SK-N-SH (cell line): ENCODE measurements around the gene CCSER1.

Experiments
- CHD2 ChIP-seq: fragments of 150-350 bp; IDR thresholded peaks from 2 replicates; pipeline ENCODE4 v1.6.1; 2018; ENCODE audit warnings: low read length; ENCODE audit not compliant: partially characterized antibody
- CTCF ChIP-seq: fragments of 200-600 bp; sonication (generic); IDR thresholded peaks from 2 replicates; pipeline ENCODE4 v1.6.1; 2017; ENCODE audit warnings: antibody characterized with exemption, mild to moderate bottlenecking, moderate library complexity
- EP300 ChIP-seq, 2 experiments: IDR thresholded peaks; 2 replicates each; pipeline versions ENCODE4 v1.4.0 to v1.6.1; 2012; ENCODE audit warnings: borderline replicate concordance in 1 of 2, low read depth in 1 of 2, low read length in 1 of 2
- EZH2phosphoT487 ChIP-seq: fragments of 200-600 bp; sonication (generic); IDR thresholded peaks from 2 replicates; pipeline ENCODE4 v1.6.1; 2017; ENCODE audit warnings: low read depth, mixed run types, mild to moderate bottlenecking, antibody characterized with exemption, moderate library complexity, borderline replicate concordance
- JUND ChIP-seq: IDR thresholded peaks from 2 replicates; pipeline ENCODE4 v1.4.0; 2012
- POLR2AphosphoS5 ChIP-seq: IDR thresholded peaks from 2 replicates; pipeline ENCODE4 v1.6.1; 2012; ENCODE audit warnings: low read depth, low read length
- RAD21 ChIP-seq: IDR thresholded peaks from 2 replicates; pipeline ENCODE4 v1.6.1; 2012; ENCODE audit warnings: mild to moderate bottlenecking, low read length
- RXRA ChIP-seq: IDR thresholded peaks from 2 replicates; pipeline ENCODE4 v1.4.0; 2012; ENCODE audit warnings: low read depth, mild to moderate bottlenecking, borderline replicate concordance
- TEAD4 ChIP-seq: IDR thresholded peaks from 2 replicates; pipeline ENCODE4 v1.4.0; 2012; ENCODE audit warnings: mild to moderate bottlenecking, borderline replicate concordance; ENCODE audit not compliant: insufficient read depth
- YY1 ChIP-seq: IDR thresholded peaks from 2 replicates; pipeline ENCODE4 v1.4.0; 2012; ENCODE audit warnings: low read depth, mild to moderate bottlenecking
- ZBTB33 ChIP-seq: IDR thresholded peaks from 2 replicates; pipeline ENCODE4 v1.4.0; 2012; ENCODE audit warnings: low read depth, borderline replicate concordance
- TF ChIP-seq, protein P1 (sequence below): IDR thresholded peaks from 2 replicates; pipeline ENCODE4; 2012
- TF ChIP-seq, protein P2 (sequence below): IDR thresholded peaks from 2 replicates; pipeline ENCODE4 v1.4.0; 2012; ENCODE audit warnings: low read depth
- TF ChIP-seq, protein P3 (sequence below): IDR thresholded peaks from 2 replicates; pipeline ENCODE4 v1.6.1; 2012; ENCODE audit warnings: mild to moderate bottlenecking, low read depth, low read length, moderate library complexity

- TF ChIP-seq TEAD4 = no peak
- no peak for TF ChIP-seq CTCF
- TF ChIP-seq, protein P1, sequence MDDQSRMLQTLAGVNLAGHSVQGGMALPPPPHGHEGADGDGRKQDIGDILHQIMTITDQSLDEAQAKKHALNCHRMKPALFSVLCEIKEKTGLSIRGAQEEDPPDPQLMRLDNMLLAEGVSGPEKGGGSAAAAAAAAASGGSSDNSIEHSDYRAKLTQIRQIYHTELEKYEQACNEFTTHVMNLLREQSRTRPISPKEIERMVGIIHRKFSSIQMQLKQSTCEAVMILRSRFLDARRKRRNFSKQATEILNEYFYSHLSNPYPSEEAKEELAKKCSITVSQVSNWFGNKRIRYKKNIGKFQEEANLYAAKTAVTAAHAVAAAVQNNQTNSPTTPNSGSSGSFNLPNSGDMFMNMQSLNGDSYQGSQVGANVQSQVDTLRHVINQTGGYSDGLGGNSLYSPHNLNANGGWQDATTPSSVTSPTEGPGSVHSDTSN = no peak
- TF ChIP-seq POLR2AphosphoS5 = no peak
- no peak for TF ChIP-seq EZH2phosphoT487
- no peak for TF ChIP-seq RAD21
- TF ChIP-seq, protein P2, sequence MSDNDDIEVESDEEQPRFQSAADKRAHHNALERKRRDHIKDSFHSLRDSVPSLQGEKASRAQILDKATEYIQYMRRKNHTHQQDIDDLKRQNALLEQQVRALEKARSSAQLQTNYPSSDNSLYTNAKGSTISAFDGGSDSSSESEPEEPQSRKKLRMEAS = no peak
- no peak for TF ChIP-seq RXRA
- TF ChIP-seq ZBTB33 = no peak
- TF ChIP-seq EP300 (IDR thresholded peaks at IDR 0.05; ENCODE audit: borderline replicate concordance in 1 of 2, low read depth in 1 of 2, low read length in 1 of 2) = no peak
- TF ChIP-seq CHD2 = no peak
- no peak for TF ChIP-seq YY1
- TF ChIP-seq, protein P3, sequence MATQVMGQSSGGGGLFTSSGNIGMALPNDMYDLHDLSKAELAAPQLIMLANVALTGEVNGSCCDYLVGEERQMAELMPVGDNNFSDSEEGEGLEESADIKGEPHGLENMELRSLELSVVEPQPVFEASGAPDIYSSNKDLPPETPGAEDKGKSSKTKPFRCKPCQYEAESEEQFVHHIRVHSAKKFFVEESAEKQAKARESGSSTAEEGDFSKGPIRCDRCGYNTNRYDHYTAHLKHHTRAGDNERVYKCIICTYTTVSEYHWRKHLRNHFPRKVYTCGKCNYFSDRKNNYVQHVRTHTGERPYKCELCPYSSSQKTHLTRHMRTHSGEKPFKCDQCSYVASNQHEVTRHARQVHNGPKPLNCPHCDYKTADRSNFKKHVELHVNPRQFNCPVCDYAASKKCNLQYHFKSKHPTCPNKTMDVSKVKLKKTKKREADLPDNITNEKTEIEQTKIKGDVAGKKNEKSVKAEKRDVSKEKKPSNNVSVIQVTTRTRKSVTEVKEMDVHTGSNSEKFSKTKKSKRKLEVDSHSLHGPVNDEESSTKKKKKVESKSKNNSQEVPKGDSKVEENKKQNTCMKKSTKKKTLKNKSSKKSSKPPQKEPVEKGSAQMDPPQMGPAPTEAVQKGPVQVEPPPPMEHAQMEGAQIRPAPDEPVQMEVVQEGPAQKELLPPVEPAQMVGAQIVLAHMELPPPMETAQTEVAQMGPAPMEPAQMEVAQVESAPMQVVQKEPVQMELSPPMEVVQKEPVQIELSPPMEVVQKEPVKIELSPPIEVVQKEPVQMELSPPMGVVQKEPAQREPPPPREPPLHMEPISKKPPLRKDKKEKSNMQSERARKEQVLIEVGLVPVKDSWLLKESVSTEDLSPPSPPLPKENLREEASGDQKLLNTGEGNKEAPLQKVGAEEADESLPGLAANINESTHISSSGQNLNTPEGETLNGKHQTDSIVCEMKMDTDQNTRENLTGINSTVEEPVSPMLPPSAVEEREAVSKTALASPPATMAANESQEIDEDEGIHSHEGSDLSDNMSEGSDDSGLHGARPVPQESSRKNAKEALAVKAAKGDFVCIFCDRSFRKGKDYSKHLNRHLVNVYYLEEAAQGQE = no peak
- no peak for TF ChIP-seq JUND
These were observed 59.0 kb downstream of the CCSER1 start for GRCh38 chr4:90186229-90186628.
